ENCODE measurements around the gene FLYWCH2.

The FLYWCH2 gene

DNA sequence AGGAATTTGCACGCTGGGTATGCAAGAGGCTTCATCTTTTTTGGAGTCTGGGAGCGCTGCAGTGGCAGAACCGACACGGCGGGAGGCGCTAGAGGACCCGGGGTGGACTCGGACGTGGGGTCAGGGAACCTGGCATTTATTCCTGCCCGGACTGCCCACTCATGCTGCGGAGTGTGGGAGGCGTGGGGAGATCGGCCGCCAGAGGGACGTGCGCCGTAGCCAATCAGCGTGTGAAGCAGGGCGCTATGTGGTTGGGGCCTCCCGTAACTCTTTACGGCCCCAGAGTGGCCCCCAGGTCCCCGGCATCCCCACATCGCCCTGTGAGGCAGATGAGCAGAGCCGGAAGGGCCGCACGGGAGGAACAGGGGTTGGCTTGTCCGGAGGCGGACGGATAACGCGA, 11.2 kb downstream of the FLYWCH2 start:
- TF ChIP-seq, protein P1, sequence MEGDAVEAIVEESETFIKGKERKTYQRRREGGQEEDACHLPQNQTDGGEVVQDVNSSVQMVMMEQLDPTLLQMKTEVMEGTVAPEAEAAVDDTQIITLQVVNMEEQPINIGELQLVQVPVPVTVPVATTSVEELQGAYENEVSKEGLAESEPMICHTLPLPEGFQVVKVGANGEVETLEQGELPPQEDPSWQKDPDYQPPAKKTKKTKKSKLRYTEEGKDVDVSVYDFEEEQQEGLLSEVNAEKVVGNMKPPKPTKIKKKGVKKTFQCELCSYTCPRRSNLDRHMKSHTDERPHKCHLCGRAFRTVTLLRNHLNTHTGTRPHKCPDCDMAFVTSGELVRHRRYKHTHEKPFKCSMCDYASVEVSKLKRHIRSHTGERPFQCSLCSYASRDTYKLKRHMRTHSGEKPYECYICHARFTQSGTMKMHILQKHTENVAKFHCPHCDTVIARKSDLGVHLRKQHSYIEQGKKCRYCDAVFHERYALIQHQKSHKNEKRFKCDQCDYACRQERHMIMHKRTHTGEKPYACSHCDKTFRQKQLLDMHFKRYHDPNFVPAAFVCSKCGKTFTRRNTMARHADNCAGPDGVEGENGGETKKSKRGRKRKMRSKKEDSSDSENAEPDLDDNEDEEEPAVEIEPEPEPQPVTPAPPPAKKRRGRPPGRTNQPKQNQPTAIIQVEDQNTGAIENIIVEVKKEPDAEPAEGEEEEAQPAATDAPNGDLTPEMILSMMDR (IDR thresholded peaks at IDR 0.05; ENCODE audit: insufficient read depth, low read depth, low read length, missing control alignments), result no peak
- DNase-seq (ENCODE audit: low read depth), result no peak
- no peak overlapping the region for H3K4me3 ChIP-seq (ENCODE audit: low read length)

DNA sequence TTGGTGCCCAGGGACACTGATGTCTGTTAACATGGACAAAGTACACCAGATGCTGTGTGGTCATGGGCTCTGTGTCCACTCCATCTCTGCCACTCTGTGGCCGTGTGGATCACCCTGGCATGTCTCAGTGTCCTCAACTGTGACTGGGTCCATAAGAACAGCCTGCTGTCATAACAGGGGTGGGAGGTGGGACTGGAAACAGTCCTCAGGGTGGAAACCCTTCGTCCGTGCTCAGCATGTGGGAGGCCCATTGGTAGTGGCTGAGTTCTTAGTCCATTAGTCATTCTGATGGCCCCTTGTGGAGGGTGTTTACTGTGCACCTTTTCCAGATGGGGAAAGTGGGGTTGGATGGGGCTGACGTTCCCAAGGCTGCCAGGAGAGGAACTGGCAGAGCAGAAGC, 12.8 kb downstream of the FLYWCH2 start:
- no peak overlapping the region for H3K4me3 ChIP-seq (ENCODE audit: low read length)
- no peak for DNase-seq (ENCODE audit: low read depth)
- TF ChIP-seq, protein P1 (IDR thresholded peaks at IDR 0.05; ENCODE audit: insufficient read depth, low read depth, low read length, missing control alignments), result no peak

DNA sequence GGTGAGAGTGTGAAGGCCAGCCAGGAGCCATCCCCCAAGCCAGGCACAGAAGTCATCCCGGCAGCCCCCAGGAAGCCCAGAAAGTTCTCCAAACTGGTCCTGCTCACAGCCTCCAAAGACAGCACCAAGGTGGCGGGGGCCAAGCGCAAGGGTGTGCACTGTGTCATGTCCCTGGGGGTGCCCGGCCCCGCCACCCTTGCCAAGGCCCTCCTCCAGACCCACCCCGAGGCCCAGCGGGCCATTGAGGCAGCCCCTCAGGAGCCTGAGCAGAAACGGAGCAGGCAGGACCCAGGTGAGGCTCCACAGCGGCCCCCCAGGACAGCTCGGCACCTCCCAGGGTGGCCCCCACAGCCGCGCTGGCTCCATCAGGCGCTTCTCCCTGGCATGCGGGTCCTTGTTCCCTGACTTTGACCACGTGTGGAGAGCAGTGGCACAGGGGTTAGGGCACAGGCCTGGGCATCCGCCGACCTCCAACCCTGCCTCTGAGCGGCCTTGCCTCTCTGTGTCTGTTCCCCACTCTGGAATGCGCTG, 13.5 kb downstream of the FLYWCH2 start:
- H3K4me3 ChIP-seq (ENCODE audit: low read length), result no peak overlapping the region
- DNase-seq (ENCODE audit: low read depth), result no peak
- TF ChIP-seq, protein P1 (IDR thresholded peaks at IDR 0.05; ENCODE audit: insufficient read depth, low read depth, low read length, missing control alignments), result no peak

DNA sequence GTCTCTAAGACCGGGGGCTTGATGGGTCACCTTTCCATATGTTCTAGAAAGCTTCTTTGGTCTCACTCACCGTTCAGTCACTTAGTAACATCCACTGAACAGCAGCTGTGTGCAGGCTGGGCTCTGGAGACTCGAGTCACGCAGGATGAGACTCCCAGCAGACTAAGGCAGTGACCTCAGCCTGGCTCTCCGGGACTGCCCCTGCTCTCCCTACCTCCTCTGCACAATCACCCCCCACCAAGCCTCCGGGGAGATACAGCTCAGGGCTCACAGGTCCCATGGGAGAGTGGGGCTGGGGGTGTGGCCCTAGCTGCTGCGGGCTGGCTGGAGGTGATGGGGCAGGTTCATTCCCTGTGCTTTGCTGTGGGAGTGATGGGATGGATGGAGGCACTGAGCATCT, 14.1 kb downstream of the FLYWCH2 start:
- DNase-seq (ENCODE audit: low read depth), result no peak
- H3K4me3 ChIP-seq (ENCODE audit: low read length), result no peak overlapping the region
- TF ChIP-seq, protein P1 (IDR thresholded peaks at IDR 0.05; ENCODE audit: insufficient read depth, low read depth, low read length, missing control alignments), result no peak

DNA sequence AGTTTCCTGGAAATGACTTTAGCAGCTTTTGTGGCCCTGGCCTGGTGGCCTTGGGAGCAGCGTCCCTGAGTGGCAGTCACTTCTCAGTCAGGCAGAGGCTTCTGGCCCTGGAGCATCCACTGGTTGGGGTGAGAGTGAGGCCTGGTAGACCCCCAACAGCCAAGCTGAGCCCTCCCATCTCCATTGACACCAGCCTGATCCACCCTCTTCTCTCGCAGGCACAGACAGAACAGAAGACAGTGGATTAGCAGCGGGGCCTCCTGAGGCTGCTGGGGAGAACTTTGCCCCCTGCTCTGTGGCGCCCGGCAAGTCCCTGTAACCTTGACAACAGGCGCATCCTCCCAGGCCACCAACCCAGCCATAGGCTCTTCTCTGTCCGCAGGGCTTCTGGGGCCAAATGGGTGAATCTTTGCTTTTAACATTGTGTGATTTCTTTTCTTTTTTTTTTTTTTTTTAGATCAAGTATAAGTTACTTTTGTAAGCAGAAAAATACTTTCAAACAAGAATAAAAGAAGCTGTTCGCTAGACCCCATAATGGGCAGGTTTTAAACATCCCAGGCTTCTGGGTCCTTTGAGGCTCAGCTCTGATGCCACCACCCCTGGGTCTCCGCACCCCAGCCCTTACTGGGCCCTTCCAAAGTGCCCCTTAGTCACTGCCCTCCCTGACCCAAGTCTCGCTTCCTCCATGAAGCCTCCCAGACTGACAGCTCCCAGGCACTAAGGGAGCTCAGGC, 16.0 kb downstream of the FLYWCH2 start:
- H3K4me3 ChIP-seq (ENCODE audit: low read length), result no peak overlapping the region
- DNase-seq (ENCODE audit: low read depth), result no peak
- TF ChIP-seq, protein P1 (IDR thresholded peaks at IDR 0.05; ENCODE audit: insufficient read depth, low read depth, low read length, missing control alignments), result no peak

DNA sequence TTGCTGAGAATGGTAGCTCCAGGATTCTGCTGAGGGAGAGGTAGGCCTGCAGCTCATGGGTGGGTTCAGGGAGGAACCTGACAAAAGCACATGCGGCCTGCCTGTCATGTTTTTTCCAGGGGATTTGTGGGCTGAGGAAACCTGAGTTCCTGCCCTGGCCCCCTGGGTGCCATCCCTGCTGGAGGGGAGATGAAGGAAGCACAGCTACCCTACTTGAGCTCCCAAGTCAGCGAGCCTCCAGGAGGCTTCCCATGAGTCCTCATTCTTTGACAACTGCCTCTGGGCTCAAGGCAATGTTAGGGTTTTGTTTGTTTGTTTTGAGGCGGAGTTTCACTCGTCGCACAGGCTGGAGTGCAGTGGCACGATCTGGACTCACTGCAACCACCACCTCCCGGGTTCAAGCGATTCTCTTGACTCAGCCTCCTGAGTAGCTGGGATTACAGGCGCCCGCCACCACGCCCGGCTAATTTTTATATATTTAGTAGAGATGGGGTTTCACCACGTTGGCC, 16.6 kb downstream of the FLYWCH2 start:
- DNase-seq (ENCODE audit: low read depth), result no peak
- H3K4me3 ChIP-seq (ENCODE audit: low read length), result no peak overlapping the region
- TF ChIP-seq, protein P1 (IDR thresholded peaks at IDR 0.05; ENCODE audit: insufficient read depth, low read depth, low read length, missing control alignments), result no peak

Measured in epithelial cell of esophagus (primary cell).